GM06990 (cell line): ENCODE data around the gene DNHD1.

Source experiments
- DNase-seq: peaks from one replicate; pipeline ENCODE4 v3.0.0-alpha.2; 2011; ENCODE audit not compliant: insufficient read length; ENCODE audit errors: extremely low read depth
- H3K27me3 ChIP-seq: replicated peaks from 2 replicates; pipeline ENCODE4 v1.6.0; 2011; ENCODE audit warnings: low read length; ENCODE audit not compliant: control insufficient read depth, insufficient read depth
- H3K36me3 ChIP-seq: 2 replicates; pipeline ENCODE4 v1.5.1; 2011; ENCODE audit warnings: low read length; ENCODE audit not compliant: control insufficient read depth, insufficient read depth
- H3K4me3 ChIP-seq: replicated peaks from 2 replicates; pipeline ENCODE4 v1.5.1; 2011; ENCODE audit warnings: low read depth, mild to moderate bottlenecking, control low read depth, low read length
- TF ChIP-seq, protein P1 (sequence below): IDR thresholded peaks from 2 replicates; pipeline ENCODE4 v1.5.1; 2011; ENCODE audit warnings: low read length, control low read depth, mild to moderate bottlenecking, inconsistent platforms; ENCODE audit not compliant: insufficient read depth, poor library complexity, severe bottlenecking

DNHD1 gene

GRCh38 chr11:6601041-6601461 is 104.0 kb downstream of the DNHD1 start:
- no peak for DNase-seq
- H3K27me3 ChIP-seq: no peaks in the 10 kb centered on the region
- H3K36me3 ChIP-seq: peaks cover 24% of the 10 kb centered on the region
- no peak overlapping the region for H3K4me3 ChIP-seq
- TF ChIP-seq, protein P1, sequence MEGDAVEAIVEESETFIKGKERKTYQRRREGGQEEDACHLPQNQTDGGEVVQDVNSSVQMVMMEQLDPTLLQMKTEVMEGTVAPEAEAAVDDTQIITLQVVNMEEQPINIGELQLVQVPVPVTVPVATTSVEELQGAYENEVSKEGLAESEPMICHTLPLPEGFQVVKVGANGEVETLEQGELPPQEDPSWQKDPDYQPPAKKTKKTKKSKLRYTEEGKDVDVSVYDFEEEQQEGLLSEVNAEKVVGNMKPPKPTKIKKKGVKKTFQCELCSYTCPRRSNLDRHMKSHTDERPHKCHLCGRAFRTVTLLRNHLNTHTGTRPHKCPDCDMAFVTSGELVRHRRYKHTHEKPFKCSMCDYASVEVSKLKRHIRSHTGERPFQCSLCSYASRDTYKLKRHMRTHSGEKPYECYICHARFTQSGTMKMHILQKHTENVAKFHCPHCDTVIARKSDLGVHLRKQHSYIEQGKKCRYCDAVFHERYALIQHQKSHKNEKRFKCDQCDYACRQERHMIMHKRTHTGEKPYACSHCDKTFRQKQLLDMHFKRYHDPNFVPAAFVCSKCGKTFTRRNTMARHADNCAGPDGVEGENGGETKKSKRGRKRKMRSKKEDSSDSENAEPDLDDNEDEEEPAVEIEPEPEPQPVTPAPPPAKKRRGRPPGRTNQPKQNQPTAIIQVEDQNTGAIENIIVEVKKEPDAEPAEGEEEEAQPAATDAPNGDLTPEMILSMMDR: no peak

DNA sequence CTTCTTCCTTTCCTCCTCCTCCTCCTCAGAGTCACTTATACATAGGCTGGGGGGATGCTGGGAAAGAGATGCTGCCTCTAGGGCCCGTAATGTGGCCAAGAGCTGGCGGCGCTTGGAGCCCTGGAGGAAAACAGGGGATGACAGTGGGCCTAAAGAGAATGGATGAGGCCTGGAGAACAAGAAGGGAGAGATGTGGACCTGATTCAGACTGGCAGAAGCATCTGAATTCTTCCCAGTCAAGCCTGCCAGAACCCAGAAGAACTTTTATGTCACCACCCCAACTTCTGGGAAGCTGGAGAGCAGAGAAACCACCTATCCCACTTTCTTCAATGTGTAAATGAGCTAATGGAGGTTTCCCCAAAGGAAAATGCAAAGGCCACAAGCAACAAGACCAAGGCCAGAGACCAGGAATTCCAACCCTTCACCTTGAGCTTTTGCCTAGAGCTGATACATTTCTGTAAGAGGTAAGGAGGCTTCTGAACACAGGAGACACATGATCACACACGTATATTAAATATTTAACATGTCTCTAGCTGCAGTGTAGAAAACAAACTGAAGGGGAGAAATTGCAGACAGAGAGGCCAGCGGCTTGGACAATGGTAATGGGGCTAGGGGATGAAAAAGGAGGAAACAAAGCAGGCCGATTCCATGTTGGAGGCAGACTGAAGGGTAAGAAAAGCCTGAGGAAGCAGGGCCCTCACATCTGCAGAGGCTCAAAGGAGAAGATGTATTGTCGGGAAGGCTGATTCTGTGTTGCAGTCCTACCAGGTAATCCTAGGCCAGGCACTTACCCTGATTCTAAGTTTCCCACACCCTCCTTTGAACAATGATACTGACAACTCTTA is 105.2 kb downstream of the DNHD1 start:
- TF ChIP-seq, protein P1: no peak

DNA sequence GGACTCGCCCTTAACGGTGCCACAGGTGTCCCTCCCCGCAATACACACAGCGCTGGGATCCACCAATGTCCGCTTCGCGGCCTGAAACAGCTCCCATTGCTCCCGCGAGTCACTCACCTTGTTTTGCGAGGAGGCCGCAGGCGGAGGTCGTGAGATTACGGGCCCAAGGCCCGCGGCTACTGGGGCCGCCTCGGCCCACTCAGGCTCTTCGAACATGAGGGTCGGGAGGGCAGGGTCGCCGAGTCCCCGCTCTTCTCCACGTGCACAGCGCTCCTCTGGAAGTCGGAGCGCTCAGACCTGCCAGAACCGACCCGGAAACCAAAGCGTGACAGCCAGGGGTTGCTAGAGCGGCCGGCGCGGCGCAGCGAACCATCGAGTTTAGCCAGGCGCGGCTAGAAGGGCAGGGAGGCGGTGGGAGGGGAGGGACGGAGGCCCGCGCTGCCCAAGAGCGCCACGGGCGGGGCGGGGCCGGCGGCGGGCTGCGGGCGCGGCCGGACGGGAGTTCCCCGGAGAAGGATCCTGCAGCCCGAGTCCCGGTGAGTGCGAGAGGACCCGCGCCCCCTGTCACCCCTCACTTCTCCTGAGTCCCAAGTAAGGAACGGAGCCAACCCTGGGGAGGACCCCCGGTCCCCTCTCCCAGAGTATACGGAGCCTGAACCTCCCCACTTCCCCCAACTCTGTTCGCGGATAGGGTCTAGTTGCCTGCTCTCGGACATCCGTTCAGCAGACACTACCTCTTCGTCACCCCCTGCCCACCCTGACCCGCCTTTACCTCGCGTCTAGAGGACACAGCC is 106.4 kb downstream of the DNHD1 start, which contains the start of the genes ILK and RRP8:
Gene ILK, plus strand, starts transcription at position 488 of the 794 bp plus-strand sequence. CDS start 498 bp downstream, outside the sequence.
Gene RRP8, minus strand, starts transcription at position 330 of the 794 bp plus-strand sequence. Its CDS starts 114 bp downstream, at position 216.
- peaks cover 26% of the 10 kb centered on the region for H3K36me3 ChIP-seq
- DNase-seq: peak; percentile 91
- TF ChIP-seq, protein P1: peak; percentile 19
- peak within 1 kb of the TSS; percentile 94 for H3K4me3 ChIP-seq
- no peaks in the 10 kb centered on the region for H3K27me3 ChIP-seq

More for the DNA sequence above, 105.2 kb downstream of the DNHD1 start:
- Histone ChIP-seq H3K36me3 (peaks cover 22% of the 10 kb centered on the region), H3K4me3 (peak overlapping the region; percentile 94), H3K27me3 (no peaks in the 10 kb centered on the region)
- no peak for DNase-seq

DNA sequence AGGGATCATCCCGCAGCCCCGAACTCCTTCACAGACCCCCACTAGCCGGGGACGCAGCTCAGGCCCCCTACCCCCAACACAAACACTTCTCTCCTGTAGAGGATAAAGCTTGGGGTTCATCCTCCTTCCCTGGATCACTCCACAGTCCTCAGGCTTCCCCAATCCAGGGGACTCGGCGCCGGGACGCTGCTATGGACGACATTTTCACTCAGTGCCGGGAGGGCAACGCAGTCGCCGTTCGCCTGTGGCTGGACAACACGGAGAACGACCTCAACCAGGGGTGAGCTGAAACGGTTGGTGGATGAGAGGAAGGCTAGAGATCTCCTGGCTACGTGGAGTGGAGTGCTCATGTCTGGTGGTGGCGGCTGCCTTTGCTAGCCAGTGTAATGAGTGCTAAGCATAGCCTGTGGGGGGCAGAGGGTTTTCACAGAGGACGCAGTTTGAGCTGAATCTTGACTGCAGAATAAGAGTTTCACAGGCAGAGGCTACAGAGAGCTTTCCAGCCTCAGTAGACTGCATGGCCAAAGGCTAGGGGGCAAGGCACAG is 107.1 kb downstream of the DNHD1 start:
- peak; percentile 47 for DNase-seq
- H3K4me3 ChIP-seq: peak overlapping the region; percentile 94
- H3K36me3 ChIP-seq: peaks cover 24% of the 10 kb centered on the region
- TF ChIP-seq, protein P1: peak; percentile 42
- no peaks in the 10 kb centered on the region for H3K27me3 ChIP-seq

DNA sequence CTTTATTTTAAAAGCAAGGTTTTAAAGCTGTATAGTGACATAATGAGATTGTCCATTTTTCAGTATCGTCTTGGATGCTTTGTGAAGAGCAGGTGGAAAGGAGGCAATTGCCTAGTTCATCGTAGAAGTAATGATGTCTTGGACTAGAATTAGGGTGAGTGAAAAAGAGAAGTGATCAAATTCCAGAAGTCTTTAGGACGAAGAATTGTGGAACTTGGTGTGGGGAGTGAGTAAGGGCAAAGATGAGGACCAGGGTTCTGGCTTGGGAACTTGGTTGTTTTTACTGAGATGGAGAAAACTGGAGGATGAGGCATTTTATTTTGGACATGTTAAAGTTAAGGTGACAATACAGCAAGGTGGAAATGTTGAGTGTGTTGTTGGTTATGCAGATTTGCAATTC is 107.7 kb downstream of the DNHD1 start:
- peaks cover 23% of the 10 kb centered on the region for H3K36me3 ChIP-seq
- DNase-seq: no peak
- H3K27me3 ChIP-seq: no peaks in the 10 kb centered on the region
- H3K4me3 ChIP-seq: peak overlapping the region; percentile 94
- TF ChIP-seq, protein P1: no peak
